ENCODE data around the gene STK24.

GRCh38 chr13:98533912-98534311 is 43.0 kb downstream of the STK24 start:
- no peak for TF ChIP-seq POLR2A (IDR thresholded peaks at IDR 0.05)
- TF ChIP-seq, protein P1, sequence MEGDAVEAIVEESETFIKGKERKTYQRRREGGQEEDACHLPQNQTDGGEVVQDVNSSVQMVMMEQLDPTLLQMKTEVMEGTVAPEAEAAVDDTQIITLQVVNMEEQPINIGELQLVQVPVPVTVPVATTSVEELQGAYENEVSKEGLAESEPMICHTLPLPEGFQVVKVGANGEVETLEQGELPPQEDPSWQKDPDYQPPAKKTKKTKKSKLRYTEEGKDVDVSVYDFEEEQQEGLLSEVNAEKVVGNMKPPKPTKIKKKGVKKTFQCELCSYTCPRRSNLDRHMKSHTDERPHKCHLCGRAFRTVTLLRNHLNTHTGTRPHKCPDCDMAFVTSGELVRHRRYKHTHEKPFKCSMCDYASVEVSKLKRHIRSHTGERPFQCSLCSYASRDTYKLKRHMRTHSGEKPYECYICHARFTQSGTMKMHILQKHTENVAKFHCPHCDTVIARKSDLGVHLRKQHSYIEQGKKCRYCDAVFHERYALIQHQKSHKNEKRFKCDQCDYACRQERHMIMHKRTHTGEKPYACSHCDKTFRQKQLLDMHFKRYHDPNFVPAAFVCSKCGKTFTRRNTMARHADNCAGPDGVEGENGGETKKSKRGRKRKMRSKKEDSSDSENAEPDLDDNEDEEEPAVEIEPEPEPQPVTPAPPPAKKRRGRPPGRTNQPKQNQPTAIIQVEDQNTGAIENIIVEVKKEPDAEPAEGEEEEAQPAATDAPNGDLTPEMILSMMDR (IDR thresholded peaks at IDR 0.05) = no peak
- TF ChIP-seq POLR2AphosphoS5 (IDR thresholded peaks at IDR 0.05) = no peak

Data from breast epithelium (tissue), 3 donors.